GM12878 (cell line): ENCODE results near the gene ANKRD45. TPM values are rescaled to one million over a fixed set of nuclear protein-coding genes. Genes with fewer than 3 reads are reported as not detected.

ENCODE experiments used
- ATAC-seq: fragments of 200-7000 bp; cut with Tn5 transposase; 3 replicates; pipeline ENCODE4 v1.9.1; 2020; ENCODE audit warnings: mild to moderate bottlenecking, moderate library complexity
- BruUV-seq: library from RNA; stranded (reverse); fragments of 400-500 nt; replicated peaks from 2 replicates; lab custom pipeline; 2021; lab: Mats Ljungman, UMichigan
- CTCF ChIA-PET: fragments of 300-600 bp; sonication (Branson Sonifier 250); formaldehyde crosslinking; extraction: SDS; loops from one replicate; lab custom pipeline; 2021; ENCODE audit warnings: inconsistent platforms; lab: Yijun Ruan, JAX
- POLR2A ChIA-PET: fragments of 350-600 bp; formaldehyde crosslinking; extraction: SDS; loops from one replicate; lab custom pipeline; 2021; ENCODE audit warnings: inconsistent platforms; lab: Charles Lee
- RAD21 ChIA-PET: fragments of 300-600 bp; sonication (Branson Sonifier 250); formaldehyde crosslinking; loops from one replicate; lab custom pipeline; 2023; ENCODE audit warnings: antibody characterized with exemption; ENCODE audit not compliant: unreplicated experiment; lab: Charles Lee
- SMC1A ChIA-PET: fragments of 300-600 bp; sonication (Branson Sonifier 250); formaldehyde crosslinking; loops from one replicate; lab custom pipeline; 2023; ENCODE audit not compliant: unreplicated experiment, uncharacterized antibody; lab: Charles Lee
- DNase-seq: peaks from one replicate; pipeline ENCODE4 v3.0.0-alpha.2; 2011; ENCODE audit warnings: low read depth, low spot score
- FAIRE-seq: peaks from 3 replicates; lab custom pipeline; 2011; peaks lifted over from hg19 to GRCh38; lab: Jason Lieb, UNC
- H2AFZ ChIP-seq: 2 replicates; pipeline ENCODE4 v1.6.0; 2011; ENCODE audit warnings: low read depth, low read length, control low read depth; ENCODE audit not compliant: control insufficient read depth
- H3K27ac ChIP-seq: 2 replicates; pipeline ENCODE4 v1.5.1; 2011; ENCODE audit warnings: control low read depth; ENCODE audit not compliant: control insufficient read depth, insufficient read depth
- H3K27me3 ChIP-seq, 2 experiments: replicated peaks in 1 of 2; 2 replicates each; pipeline versions ENCODE4 v1.6.0 to v1.6.1; 2011; ENCODE audit warnings: low read length in 1 of 2; ENCODE audit not compliant: control insufficient read depth in 2 of 2, insufficient read depth in 2 of 2
- H3K36me3 ChIP-seq, 2 experiments: 2 replicates each; pipeline ENCODE4 v1.5.1; 2011; ENCODE audit warnings: low read length in 1 of 2; ENCODE audit not compliant: control insufficient read depth in 2 of 2, insufficient read depth in 2 of 2
- H3K4me1 ChIP-seq: 2 replicates; pipeline ENCODE4 v1.6.1; 2011; ENCODE audit warnings: mild to moderate bottlenecking, low read length, moderate library complexity, mixed read lengths; ENCODE audit not compliant: control insufficient read depth, insufficient read depth
- H3K4me2 ChIP-seq: 2 replicates; pipeline ENCODE4 v1.6.0; 2011; ENCODE audit warnings: control low read depth; ENCODE audit not compliant: control insufficient read depth, insufficient read depth
- H3K4me3 ChIP-seq: fragments of 200-600 bp; sonication (generic); 2 replicates; pipeline ENCODE4 v1.5.1; 2016
- H3K79me2 ChIP-seq: 2 replicates; pipeline ENCODE4 v1.6.0; 2011; ENCODE audit warnings: low read length; ENCODE audit not compliant: control insufficient read depth, insufficient read depth
- H3K9ac ChIP-seq: 2 replicates; pipeline ENCODE4 v1.8.0; 2011; ENCODE audit warnings: low read length, control low read depth, mixed read lengths; ENCODE audit not compliant: control insufficient read depth, insufficient read depth
- H3K9me3 ChIP-seq: replicated peaks from 3 replicates; pipeline ENCODE4 v1.5.1; 2011; ENCODE audit warnings: mild to moderate bottlenecking, low read length; ENCODE audit not compliant: control insufficient read depth, insufficient read depth
- H4K20me1 ChIP-seq: 2 replicates; pipeline ENCODE4 v1.6.0; 2011; ENCODE audit not compliant: control insufficient read depth, insufficient read depth
- BCL11A ChIP-seq: IDR thresholded peaks from 2 replicates; pipeline ENCODE4 v1.6.1; 2011; ENCODE audit warnings: low read depth, low read length
- BCL3 ChIP-seq: IDR thresholded peaks from 2 replicates; pipeline ENCODE4 v1.6.1; 2011; ENCODE audit warnings: borderline replicate concordance, low read depth, mild to moderate bottlenecking, moderate library complexity, low read length; ENCODE audit not compliant: insufficient read depth, poor library complexity, severe bottlenecking
- CEBPZ ChIP-seq: fragments of 150-350 bp; IDR thresholded peaks from 2 replicates; pipeline ENCODE4 v1.6.1; 2016; ENCODE audit warnings: low read depth, low read length
- ELK1 ChIP-seq: IDR thresholded peaks from 2 replicates; pipeline ENCODE4 v1.6.1; 2012; ENCODE audit warnings: low read depth, low read length, improper control_type of control experiment
- KAT2A ChIP-seq: conservative IDR thresholded peaks from 2 replicates; pipeline ENCODE4 v1.6.1; 2011; ENCODE audit warnings: low read depth, low read length; ENCODE audit not compliant: control insufficient read depth
- PKNOX1 ChIP-seq: fragments of 450-650 bp; IDR thresholded peaks from 2 replicates; pipeline ENCODE4 v1.6.1; 2016; ENCODE audit warnings: mild to moderate bottlenecking
- SIN3A ChIP-seq: IDR thresholded peaks from 2 replicates; pipeline ENCODE4 v1.6.1; 2012; ENCODE audit warnings: low read depth, low read length, improper control_type of control experiment
- SP1 ChIP-seq: IDR thresholded peaks from one replicate; pipeline ENCODE4 v1.6.1; 2011; ENCODE audit warnings: low read depth, low read length
- STAT1 ChIP-seq: fragments of 450-650 bp; conservative IDR thresholded peaks from 2 replicates; pipeline ENCODE4 v1.6.1; 2014; ENCODE audit warnings: antibody characterized with exemption, mild to moderate bottlenecking
- TCF7 ChIP-seq: IDR thresholded peaks from 2 replicates; pipeline ENCODE4 v1.6.1; 2014; ENCODE audit warnings: antibody characterized with exemption, borderline replicate concordance
- ZBTB4 ChIP-seq: fragments of 450-650 bp; formaldehyde crosslinking; IDR thresholded peaks from 2 replicates; pipeline ENCODE4 v1.4.0; 2022; ENCODE audit warnings: mild to moderate bottlenecking, moderate library complexity
- ZNF622 ChIP-seq: fragments of 450-650 bp; IDR thresholded peaks from 2 replicates; pipeline ENCODE4 v1.6.1; 2017; ENCODE audit warnings: mild to moderate bottlenecking, inconsistent platforms
- WGBS: methylation state at CpG from one replicate; pipeline ENCODE4 v1.1.6; 2016; ENCODE audit warnings: low lambda C conversion rate; ENCODE audit not compliant: insufficient replicate concordance, insufficient coverage; ENCODE audit errors: missing lambda C conversion rate; 5-methylcytosine and 5-hydroxymethylcytosine counted together
- in situ Hi-C: fragments of 300-500 bp; cut with MboI; formaldehyde crosslinking; loops from 9 replicates; pipeline ENCODE4 v1.14.3; 2018; ENCODE audit warnings: mixed read lengths
- intact Hi-C: fragments of 100-400 bp; cut with micrococcal nuclease; formaldehyde crosslinking; loops from one replicate; pipeline ENCODE4 v1.14.2; 2022; ENCODE audit not compliant: unreplicated experiment
- polyA plus RNA-seq, 11 experiments: library from polyadenylated mRNA; depleted of rRNA in 4 of 11; unstranded in 6 of 11; stranded (reverse) in 5 of 11; fragments of >200 nt; fragmentation: Nextera tagmentation in 4 of 11; fragmentation: Illumina TruSeq in 1 of 11; extraction: Ambion mirVana in 4 of 11; extraction: Trizol in 1 of 11; gene quantifications; 1 replicate in 1 of 11; 2 replicates in 10 of 11; pipeline versions ENCODE4 v1.2.1 to v1.2.3, GENCODE V29; 2011 to 2016; ENCODE audit warnings: inconsistent platforms in 2 of 11, missing spikeins in 2 of 11, low read depth in 1 of 11
- total RNA-seq, 4 experiments: library from RNA; depleted of rRNA in 3 of 4; stranded (reverse); fragments of >200 nt in 3 of 4; fragmentation: Illumina TruSeq in 1 of 4; extraction: Trizol in 1 of 4; gene quantifications; 2 replicates each; pipeline versions ENCODE4 v1.2.1 to v1.2.3, GENCODE V29; 2013 to 2021

Gene ANKRD45
- total and polyA plus RNA-seq, 10 of the 15 experiments (the other 5 are each of a cell fraction or from before 2014, with no cell fraction given) = 0.04 to 0.15 (median 0.13) TPM; not detected in 5

GRCh38 chr1:173638043-173639021 lies 31.3 kb downstream of the ANKRD45 start:
- no TSS peak for BruUV-seq
- H4K20me1 ChIP-seq = no peaks in the 10 kb centered on the region
- ChIA-PET CTCF (no interaction called here), RAD21 (no interaction called here), SMC1A (no interaction called here), POLR2A (no interaction called here)
- FAIRE-seq = no peak
- H3K27ac ChIP-seq = no peak overlapping the region
- ATAC-seq = no peak
- WGBS = 38% methylated on average over 12 of the region's 12 CpGs
- H2AFZ ChIP-seq = no peak overlapping the region
- no peak overlapping the region for H3K4me3 ChIP-seq
- no peak overlapping the region for H3K9ac ChIP-seq
- in situ Hi-C loops = no loop called here
- H3K9me3 ChIP-seq = peaks cover 6% of the 10 kb centered on the region; the same call in 2 of the 3 replicates
- H3K36me3 ChIP-seq = no peaks in the 10 kb centered on the region
- intact Hi-C loops = no loop called here
- H3K4me1 ChIP-seq = no peaks in the 10 kb centered on the region
- H3K79me2 ChIP-seq = no peaks in the 10 kb centered on the region
- no peak for TF ChIP-seq SIN3A
- TF ChIP-seq STAT1 = no peak
- TF ChIP-seq ELK1 = no peak
- no peak for TF ChIP-seq ZNF622
- no peak for TF ChIP-seq KAT2A
- no peak for TF ChIP-seq BCL3
- TF ChIP-seq PKNOX1 = no peak
- no peak for TF ChIP-seq ZBTB4 (CRISPR knock-in tag)
- no peak for TF ChIP-seq TCF7
- no peak for TF ChIP-seq SP1
- no peak for TF ChIP-seq CEBPZ
- TF ChIP-seq BCL11A = no peak
- DNase-seq = no peak
- no peaks in the 10 kb centered on the region; a peak in 1 of 4 replicates for H3K27me3 ChIP-seq
- no peak overlapping the region for H3K4me2 ChIP-seq
